IPS-11a (cell line): ENCODE data around the gene HENMT1.
"Not testable (repeated sequence)": the region's sequence is repeated elsewhere in the genome, so short reads cannot be mapped to it uniquely, and the experiment has no call there.

Experiments used
- H3K4me3 ChIP-seq: one replicate; pipeline ENCODE4 v1.5.1; 2013; ENCODE audit warnings: low read depth, low read length, control low read depth

The HENMT1 gene

DNA sequence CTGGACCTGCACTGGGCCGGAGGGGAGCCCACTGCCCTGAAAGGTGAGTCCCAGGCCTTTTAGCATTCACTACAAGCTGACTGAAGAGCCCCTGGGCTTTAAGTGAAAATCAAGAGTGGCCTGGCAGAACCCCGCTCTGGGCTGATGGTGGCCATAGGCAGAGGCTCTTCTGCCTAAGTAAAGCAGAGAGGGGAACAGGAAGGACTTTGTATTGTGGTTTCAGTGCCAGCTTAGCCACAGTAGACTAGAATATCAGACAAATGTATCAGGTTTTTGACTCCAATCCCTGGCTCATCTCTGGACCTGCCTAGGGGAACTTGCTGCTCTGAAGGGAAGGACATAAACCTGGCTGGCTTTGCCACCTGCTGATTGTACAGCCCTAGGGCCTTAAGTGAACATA is 10.2 kb upstream of the HENMT1 start:
- no peak overlapping the region for H3K4me3 ChIP-seq

DNA sequence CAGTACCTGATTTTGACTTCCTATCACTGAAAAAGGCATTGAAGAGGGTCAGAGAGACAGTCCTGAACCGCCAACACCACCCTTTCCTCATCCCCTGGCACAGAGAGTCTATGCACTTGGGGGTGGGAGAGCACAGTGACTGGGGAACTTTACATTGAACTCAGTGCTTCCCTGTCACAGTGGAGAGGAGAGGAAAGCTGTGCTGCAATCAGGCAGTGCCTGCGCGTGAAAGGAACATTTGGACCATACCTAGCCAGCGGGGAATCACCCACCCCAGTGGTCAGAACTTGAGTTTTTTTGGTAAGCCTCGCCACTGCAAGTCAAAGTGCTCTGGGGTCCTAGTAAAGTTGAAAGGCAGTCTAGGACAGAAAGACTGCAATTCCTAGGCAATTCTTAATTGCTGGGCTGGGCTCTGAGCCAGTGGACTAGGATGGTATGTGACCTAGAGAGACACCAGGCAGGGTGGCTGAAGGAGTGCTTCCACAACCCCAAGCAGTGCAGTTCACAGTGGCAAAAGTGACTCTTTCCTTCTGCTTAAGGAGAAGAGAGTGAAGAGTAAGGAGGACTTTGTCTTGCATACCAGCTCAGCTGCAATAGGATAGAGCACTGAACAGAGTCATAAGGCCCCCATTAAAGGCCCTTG is 9.4 kb upstream of the HENMT1 start:
- no peak overlapping the region for H3K4me3 ChIP-seq

DNA sequence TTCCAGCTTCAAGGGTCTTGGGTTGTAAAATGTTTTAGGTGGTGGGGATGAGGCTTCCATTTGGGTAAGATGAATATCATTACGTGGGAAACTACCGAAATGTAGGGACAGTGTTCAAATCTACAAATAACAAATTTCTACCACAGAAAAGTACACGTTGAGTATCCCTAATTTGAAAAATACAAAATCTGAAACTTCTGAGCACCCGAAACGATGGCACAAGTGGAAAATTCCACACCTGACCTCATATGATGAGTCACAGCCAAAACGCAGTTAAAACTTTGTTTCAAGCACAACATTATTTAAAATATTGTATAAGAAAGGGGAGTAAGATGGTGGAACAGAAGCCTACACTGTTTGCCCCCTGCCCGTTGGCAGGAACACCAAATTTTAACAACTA is 8.8 kb upstream of the HENMT1 start:
- no peak overlapping the region for H3K4me3 ChIP-seq

DNA sequence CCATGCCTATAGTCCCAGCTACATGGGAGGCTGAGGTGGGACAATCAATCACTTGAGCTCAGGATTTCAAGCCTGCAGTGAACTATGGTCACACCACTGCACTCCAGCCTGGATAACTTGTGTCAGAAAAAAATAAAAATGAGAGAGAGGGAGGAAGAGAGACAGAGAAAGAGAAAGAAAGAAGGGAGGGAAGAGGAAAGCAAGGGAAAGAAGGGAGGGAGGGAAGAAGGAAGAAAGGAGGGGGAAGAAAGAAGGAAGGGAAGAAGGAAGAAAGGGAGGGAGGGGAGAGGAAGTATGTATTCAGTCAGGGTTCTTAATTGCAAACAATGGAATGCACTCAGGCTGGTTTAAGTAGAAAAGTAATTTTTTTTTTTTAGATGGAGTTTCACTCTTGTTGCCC is 7.9 kb upstream of the HENMT1 start:
- no peak overlapping the region for H3K4me3 ChIP-seq

DNA sequence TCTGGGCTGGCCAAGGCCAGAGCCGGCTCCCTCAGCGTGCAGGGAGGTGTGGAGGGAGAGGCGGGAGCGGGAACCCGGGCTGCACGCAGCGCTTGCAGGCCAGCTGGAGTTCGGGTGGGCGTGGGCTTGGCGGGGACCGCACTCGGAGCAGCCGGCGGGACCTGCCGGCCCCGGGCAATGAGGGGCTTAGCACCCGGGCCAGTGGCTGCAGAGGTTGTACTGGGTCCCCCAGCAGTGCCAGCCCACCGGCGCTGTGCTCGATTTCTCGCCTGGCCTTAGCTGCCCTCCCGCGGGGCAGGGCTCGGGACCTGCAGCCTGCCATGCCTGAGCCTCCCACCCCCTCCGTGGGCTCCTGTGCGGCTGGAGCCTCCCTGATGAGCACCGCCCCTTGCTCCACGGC is 6.5 kb upstream of the HENMT1 start:
- H3K4me3 ChIP-seq = not testable (repeated sequence)

DNA sequence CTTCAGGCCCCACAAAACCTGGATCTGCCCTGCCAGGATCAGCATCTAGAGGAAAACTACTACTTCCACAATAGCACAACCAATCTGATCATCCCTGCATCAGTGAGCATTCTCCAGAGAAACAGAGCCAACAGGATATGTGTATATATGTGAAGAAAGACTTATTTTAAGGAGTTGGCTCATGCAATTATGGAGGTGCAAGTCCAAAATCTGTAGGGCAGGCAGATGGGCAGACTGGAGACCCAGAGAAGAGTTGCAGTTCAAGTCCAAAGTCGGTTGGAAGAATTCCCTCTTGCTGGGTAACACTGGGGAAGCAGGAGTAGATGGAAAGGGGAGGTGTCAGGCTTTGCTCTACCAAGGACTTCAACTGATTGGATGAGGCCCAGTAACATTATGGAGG is 4.9 kb upstream of the HENMT1 start:
- H3K4me3 ChIP-seq = no peak overlapping the region

DNA sequence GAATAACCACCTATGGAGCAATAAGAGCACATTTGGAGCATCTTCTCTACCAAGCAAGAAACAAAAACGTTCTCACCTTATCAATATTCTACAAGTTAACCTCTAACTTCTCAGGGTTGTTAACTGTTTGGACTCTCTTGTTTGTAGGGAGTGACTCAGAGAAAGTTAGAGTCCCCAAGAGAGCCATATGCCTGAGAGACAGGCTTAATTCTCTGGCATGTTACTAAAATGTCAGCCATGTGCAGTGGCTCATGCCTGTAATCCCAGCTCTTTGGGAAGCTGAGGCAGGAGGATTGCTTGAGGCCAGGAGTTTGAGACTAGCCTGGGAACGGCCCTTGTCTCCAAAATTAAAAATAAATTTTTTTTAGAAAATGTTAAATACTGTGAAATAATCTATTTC is 4.2 kb upstream of the HENMT1 start:
- H3K4me3 ChIP-seq = no peak overlapping the region

DNA sequence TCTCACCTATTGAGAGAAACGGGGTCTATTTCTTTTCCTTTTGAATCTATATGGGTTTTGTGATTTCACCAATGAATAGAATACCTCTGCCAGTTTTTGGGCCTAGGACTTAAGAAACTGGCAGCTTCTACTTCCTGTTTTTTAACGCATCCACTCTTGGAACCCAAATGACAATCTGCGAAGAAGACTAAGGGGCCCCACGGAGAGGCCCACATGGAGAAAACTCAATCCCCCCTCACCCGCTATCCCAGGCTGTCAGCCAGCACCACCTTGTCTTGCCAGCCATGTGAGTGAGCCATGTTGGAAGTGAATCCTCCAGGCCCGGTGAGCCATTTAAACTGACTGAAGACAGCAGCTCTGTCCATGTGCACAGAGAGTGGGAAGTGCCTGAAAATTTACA is 3.6 kb upstream of the HENMT1 start:
- H3K4me3 ChIP-seq = no peak overlapping the region

DNA sequence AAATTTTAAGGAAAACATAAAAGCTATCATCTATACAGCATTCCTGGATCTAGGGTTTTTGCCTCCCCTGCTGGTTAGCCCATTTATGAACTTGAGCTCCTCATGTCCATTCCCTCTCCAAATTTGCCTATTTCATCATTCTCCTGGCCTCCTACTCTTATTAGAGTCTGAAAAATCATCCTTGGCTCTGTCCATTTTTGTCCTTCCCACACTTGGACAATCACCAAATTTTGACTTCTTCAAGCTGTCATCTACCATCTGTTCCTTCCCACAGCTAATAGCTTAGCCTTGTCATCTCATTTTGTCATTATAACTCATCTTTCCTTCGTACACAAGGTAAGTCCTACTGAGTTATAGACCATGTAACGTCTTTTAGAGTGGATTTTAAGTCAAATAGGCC is 2.2 kb upstream of the HENMT1 start:
- no peak overlapping the region for H3K4me3 ChIP-seq

DNA sequence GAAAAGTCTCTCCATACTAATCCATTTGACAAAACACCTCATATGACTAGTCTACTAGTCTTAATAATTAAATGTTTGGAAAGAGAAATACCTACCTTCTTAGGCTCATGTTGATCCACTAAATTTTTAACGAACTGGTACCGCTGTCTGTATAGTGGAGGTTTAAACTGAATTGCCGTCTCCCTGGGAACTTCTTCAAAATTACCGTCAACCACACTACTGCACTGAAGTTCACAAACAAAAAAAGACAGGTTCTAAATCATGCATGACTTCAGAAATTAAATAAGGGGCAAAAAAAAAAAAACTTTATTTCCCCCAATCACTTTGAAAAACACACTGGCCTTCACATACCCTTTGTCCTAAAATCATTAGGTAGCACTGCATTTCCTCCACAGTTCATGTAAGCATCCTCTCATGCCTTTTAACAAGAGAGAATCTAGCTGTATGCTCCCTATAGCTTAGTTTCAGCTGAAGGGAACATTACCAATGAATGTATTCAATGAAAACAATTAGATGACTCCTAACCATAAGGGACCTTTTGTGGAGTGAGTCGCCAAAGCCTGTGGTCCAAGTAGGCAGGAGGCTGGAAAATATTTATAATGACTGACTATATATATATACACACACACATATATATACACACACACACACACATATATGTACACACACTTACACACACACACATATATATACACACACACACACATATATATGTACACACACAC is 3.4 kb downstream of the HENMT1 start:
- H3K4me3 ChIP-seq = no peak overlapping the region

DNA sequence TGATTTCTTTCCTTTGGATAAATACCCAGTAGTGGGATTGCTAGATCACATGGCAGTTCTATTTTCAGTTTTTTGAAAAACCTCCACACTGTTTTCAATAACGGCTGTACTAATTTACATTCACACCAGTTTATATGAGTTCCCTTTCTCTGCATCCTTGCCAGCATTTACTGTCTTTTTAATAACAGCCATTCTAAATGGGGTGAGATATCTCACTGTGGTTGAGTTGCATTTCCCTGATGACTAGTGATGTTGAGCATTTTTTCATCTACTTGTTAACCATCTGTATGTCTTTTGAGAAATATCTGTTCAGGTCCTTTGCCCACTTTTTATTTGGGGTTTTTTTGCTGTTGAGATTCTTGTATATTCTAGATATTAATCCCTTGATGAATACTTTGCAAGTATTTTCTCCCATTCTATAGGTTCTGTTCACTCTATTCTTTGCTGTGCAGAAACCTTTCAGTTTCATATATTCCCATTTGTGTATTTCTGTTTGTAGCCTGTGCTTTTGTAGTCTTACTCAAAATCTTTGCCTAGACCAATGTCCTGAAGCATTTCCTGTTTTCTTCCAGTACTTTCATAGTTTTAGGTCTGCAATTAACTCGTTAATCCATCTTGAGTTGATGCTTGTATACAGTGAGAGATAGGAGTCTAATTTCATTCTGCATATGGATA is 7.3 kb downstream of the HENMT1 start:
- no peak overlapping the region for H3K4me3 ChIP-seq

DNA sequence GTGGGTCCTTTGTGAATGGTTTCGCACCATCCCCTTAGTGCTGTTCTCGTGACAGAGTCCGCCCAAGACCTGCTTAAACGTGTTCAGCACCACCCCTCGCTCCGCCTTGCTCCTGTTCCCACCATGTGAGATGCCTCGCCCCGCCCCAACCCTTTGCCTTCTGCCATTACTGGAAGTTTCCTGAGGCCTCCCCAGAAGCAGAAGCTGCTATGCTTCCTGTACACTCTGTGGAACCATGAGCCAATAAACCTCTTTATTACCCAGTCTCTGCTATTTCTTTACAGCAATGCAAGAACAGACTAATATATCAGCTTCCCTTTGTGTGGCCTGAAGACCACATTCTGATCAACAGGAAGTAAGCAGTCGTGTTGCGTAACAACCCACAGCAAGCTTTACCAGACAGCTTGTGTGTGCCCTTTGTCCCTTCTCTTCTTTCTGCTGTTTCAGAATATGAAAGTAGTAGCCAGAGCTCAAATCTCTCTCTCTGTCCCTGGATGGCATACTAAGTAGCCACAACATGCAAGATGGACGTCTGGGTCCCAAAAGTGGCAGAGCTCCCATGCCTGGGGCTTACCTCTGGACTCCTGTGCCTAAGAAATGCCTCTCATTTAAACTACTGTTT is 14.1 kb downstream of the HENMT1 start:
- no peak overlapping the region for H3K4me3 ChIP-seq

DNA sequence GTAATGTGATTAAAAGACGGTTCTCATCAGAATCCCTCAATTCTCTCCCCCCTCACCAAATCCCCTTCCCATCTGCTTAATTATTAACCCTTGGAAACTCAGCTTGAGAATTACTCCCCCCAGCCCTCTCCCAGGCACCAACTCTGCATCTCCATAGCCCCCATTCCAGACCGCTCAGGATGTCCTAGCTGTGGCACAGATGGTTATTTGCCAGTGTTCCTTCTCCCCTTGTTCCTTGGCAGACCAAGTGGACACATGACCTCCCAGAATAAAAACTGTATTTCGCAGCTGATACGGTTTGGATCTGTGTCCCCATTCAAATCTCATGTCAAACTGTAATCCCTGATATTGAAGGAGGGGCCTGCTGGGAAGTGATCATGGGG is 14.6 kb downstream of the HENMT1 start:
- no peak overlapping the region for H3K4me3 ChIP-seq

DNA sequence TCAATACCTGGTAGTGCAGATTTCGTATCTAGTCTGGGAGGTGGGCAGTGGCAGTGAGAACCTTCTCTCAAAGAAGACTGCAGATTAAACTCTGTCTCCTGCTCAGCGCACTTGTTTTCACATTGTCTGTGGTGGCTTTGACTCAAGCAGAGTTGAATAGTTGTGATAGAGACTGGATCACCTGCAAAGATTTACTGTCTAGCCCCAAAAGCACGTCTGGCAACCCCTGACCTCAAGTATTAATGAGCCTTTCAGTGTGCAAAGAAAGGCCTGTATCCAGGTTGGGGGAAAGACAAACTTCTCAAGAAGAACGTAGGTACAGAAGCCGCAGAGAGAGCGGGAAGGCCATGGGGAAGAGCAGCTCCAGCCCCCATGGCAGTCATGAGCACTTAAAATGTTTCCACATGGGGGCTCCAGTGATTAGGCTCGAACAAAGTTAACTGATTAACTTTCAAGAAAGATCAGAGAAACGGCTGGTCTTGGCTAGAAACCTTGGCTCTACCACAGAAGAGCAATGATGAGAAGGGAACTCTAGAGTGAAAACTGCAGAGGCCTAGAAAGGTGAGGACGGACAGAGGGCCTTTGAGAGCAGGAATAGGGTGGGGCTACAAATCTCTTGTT is 15.2 kb downstream of the HENMT1 start:
- no peak overlapping the region for H3K4me3 ChIP-seq

DNA sequence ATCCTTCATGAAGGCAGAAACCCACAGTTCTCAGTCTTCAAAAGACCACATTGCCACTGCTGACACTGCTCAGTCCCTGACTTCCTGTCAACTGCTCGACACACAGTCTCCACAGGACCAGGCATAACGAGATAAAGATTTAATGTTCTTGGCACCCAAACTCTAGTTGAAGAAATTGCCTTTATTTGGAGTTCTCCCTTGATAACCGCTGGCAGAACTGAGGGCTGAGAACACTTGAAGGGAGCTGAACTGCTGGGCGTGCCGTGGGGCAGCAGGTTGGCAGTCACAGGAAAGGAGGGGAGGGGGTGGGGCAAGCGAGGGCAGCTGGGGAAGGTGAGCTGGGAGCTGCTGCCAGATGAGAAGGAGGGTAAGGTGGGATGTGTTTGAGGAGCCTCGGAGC is 15.9 kb downstream of the HENMT1 start:
- no peak overlapping the region for H3K4me3 ChIP-seq

DNA sequence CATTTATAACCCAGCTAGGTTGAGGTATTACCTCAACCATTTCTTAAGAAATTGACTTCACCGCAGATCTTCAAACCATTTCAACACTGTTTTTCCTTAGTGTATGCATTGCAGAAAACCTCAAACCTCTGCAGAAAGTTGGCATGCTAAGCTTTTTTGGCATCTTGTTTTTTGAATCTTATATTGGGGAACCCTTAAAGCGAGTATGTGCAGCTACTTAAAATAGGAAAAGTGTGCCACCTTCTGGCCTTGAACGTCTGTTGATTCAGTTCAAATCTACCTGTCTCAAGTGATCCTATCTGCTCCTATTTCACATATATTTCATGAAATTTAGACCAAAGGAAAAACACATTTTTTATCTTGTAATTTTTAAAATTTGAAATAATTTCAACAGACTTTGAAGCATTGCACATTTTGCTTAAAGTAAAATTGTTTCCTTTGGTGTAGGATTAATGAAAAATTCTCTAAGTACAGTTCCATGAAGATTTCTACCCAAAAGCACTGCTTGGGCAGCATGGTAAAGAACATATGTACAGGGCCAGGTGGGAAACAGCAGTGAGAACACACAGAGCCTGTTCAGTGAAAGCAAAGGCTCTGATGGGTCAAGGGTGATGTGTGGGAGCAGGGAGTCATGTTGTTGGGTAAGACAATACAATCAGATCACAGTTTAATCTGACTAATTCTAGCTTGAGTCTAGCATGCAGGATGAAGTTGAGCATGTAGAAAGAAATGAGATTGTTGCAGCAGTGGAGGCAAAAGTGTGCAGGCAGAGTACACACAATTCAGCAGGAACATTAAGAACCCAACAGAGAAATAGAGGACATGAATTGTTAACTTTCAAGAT is 17.2 kb downstream of the HENMT1 start:
- no peak overlapping the region for H3K4me3 ChIP-seq

DNA sequence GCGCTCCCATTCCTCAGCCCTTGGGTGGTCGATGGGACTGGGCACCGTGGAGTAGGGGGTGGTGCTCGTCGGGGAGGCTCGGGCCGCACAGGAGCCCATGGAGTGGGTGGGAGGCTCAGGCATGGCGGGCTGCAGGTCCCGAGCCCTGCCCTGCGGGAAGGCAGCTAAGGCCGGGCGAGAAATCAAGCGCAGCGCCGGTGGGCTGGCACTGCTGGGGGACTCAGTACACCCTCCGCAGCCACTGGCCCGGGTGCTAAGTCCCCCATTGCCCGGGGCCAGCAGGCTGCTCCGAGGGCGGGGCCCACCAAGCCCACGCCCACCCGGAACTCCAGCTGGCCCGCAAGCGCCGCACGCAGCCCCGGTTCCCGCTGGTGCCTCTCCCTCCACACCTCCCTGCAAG is 20.0 kb downstream of the HENMT1 start:
- H3K4me3 ChIP-seq = not testable (repeated sequence)

DNA sequence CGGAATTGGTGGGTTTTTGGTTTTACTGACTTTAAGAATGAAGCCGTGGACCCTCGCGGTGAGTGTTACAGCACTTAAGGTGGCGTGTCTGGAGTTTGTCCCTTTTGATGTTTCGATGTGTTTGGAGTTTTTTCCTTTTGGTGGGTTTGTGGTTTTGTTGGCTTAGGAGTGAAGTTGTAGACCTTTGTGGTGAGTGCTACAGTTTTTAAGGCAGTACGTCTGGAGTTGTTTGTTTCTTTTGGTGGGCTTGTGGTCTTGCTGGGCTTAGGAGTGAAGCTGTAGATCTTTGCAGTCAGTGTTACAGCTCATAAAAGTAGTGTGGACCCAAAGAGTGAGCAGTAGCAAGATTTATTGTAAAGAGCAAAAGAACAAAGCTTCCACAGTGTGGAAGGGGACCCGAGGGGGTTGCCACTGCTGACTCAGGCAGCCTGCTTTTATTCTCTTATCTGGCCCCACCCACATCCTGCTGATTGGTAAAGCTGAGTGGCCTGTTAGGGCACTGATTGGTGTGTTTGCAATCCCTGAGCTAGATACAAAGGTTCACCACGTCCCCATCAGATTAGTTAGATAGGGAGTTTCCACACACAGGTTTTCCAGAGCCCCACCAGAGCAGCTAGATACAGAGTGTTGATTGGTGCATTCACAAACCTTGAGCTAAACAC is 20.9 kb downstream of the HENMT1 start:
- no peak overlapping the region for H3K4me3 ChIP-seq

DNA sequence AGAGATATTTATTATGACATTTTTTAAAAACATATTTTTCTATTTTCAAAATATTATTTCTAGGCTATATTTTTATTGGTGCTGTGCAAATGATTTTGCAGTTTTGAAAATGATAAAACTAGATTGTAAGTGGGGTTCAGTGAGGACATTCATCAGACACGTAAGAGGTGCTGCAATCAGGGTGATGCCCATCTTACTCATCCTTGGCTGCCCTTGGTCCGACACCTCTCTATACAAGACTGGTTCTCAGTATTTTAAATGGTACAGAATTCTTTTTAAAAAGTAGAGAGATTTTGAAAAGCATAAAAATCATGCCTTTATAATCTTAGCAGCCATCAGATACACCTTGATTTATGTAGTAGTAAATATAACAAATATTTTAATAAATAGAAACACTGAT is 24.0 kb downstream of the HENMT1 start:
- no peak overlapping the region for H3K4me3 ChIP-seq

DNA sequence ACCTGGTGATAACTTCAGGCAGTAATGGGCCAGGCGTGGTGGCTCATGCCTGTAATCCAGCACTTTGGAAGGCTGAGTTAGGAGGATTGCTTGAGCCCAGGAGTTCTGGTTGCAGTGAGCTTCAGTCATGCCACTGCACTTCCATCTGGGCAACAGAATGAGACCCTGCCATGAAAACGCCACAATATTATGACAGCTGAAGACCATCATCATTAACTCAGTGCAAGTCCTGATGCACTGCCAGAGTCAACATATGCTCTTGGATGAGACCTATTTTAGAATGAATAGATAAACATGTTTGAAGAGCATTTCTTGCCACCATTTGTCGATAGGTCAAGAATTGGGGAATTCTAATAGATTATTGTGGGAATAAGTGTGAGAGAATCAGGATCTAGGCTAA is 26.4 kb downstream of the HENMT1 start:
- H3K4me3 ChIP-seq = no peak overlapping the region
